ENCODE measurements around the gene CLCN6. TPM values are rescaled to one million over a fixed set of nuclear protein-coding genes. Genes with fewer than 3 reads are reported as not detected.

CLCN6 gene
- total RNA-seq, 4 donors from 2014 or later = 24.3 to 30.3 (median 25.6) TPM

- peak overlapping the region; percentile 91 to 98 (median 94) for H3K27ac ChIP-seq
- H3K9me3 ChIP-seq = no peaks in the 10 kb centered on the region
- no peak for DNase-seq (ENCODE audit: low spot score in 2 of 2)
- H3K36me3 ChIP-seq = peaks cover 0 to 27% (median 0%) of the 10 kb centered on the region in 3 donors
- H3K4me1 ChIP-seq = peaks cover 0 to 86% (median 68%) of the 10 kb centered on the region in 4 donors
- 61 to 66% methylated on average over 9 to 14 of the region's 14 CpGs for WGBS, 2 donors
- TF ChIP-seq POLR2A (IDR thresholded peaks at IDR 0.05) (peak in 1 of 2 donors; percentile 23), EP300 (IDR thresholded peaks at IDR 0.05) (no peak)
- H3K27me3 ChIP-seq = no peaks in the 10 kb centered on the region
- H3K4me3 ChIP-seq = no peak overlapping the region
Observed at GRCh38 chr1:11787804-11788436, 18.1 kb upstream of the CLCN6 start.

GRCh38 chr1:11788549-11789053 lies 17.4 kb upstream of the CLCN6 start:
- Histone ChIP-seq H3K4me1 (peaks cover 0 to 87% (median 68%) of the 10 kb centered on the region in 4 donors), H3K36me3 (peaks cover 0 to 31% (median 2%) of the 10 kb centered on the region in 3 donors), H3K27me3 (no peaks in the 10 kb centered on the region), H3K27ac (peak overlapping the region; percentile 91 to 98 (median 94)), H3K9me3 (no peaks in the 10 kb centered on the region), H3K4me3 (no peak overlapping the region)
- WGBS, 2 donors = 80 to 85% methylated on average over 14 of the region's 14 CpGs
- TF ChIP-seq CTCF (IDR thresholded peaks at IDR 0.05) (no peak), POLR2A (IDR thresholded peaks at IDR 0.05) (no peak), EP300 (IDR thresholded peaks at IDR 0.05) (no peak)
- DNase-seq (ENCODE audit: low spot score in 2 of 2) = no peak

DNA sequence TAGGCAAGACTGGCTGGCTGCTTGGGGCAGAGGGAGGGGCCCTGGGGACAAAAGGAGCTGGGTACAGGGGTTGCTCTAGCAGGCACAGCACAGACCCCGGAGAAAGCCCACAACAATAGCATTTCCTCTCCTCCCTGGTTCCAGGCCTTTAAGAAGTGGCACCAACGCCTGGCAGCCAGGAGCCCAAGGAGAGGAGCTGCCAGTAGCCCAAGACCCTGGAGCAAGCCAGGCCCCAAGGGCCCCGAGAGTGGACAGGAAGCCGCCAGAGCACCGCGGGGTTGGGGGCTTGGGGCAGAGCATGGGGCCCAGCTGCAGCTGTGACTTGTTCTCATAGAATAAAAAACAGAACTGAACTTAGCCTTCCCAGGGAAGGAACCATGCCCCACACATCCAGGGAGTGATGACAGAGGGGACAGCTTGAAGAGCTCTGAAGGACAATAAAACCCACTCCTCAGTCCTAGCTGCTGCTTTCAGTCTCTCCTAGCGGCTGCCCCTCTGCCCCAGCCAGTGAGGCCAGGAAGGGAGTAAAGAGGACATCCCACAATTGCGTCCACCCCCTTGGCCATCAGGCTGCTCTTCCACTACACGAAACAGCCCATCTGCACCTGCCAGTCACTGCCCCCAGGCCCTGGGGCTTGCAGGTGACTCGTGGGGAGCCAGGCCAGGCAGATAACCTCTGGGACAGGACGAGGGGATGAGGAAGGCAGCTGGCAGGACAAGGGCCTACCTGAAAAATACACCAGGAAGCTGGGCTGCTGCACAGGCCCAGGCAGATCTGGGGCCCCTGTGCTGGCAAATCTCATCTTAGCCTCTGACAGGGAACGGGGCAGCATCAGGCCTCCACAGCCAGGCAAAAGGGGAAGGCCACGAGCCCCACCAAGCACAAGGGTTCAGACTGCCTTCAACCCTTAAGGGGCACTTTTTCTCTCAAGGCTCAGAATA lies 16.6 kb upstream of the CLCN6 start:
- H3K27me3 ChIP-seq = no peaks in the 10 kb centered on the region
- peaks cover 0 to 92% (median 67%) of the 10 kb centered on the region in 4 donors for H3K4me1 ChIP-seq
- no peak overlapping the region for H3K4me3 ChIP-seq

DNA sequence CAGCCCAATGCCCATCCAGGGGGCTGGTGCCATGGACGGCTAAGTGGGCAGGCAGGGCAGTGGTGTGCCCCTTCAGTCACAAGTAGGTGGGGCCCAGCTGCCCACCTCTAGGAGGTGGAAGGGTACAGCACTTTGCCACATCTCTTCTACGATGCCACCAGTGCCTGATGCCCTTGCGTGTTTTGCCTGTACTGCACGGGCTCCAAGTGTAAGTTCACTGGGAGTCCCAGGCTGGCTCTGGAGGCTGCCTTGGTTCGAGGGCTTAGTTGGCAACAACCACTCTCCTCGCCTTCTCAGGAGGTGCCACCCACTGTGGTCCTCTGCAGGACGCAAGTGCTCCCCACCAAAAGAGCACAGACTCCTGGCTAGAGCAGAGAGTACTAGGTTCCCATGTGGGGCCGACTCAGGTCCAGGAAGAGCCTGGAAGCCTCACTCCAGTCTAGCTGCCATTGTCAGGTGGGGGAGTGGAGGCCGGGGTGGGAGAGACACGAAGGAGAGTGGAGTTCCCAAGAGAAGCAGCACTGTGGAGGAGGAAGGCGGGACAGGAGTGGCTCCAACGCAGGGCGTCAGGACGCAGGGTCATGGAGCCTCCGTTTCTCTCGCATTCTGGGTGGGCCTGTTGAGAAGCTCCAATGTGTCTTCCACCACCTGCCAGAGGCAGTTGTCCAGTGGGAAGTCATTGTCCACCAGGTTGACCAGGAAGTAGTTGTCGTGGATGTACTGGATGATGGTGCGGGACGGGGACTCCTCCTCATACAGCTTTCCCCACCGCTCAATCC lies 15.7 kb upstream of the CLCN6 start:
- no peaks in the 10 kb centered on the region for H3K9me3 ChIP-seq
- WGBS, 2 donors = 55 to 63% methylated on average over 17 to 20 of the region's 20 CpGs
- H3K36me3 ChIP-seq = peaks cover 0 to 48% (median 12%) of the 10 kb centered on the region in 3 donors
- H3K4me3 ChIP-seq = no peak overlapping the region
- TF ChIP-seq POLR2A (IDR thresholded peaks at IDR 0.05) (no peak), EP300 (IDR thresholded peaks at IDR 0.05) (no peak), CTCF (IDR thresholded peaks at IDR 0.05) (no peak)
- no peaks in the 10 kb centered on the region for H3K27me3 ChIP-seq
- H3K27ac ChIP-seq = peak overlapping the region; percentile 91 to 98 (median 94)
- peaks cover 0 to 92% (median 62%) of the 10 kb centered on the region in 4 donors for H3K4me1 ChIP-seq
- no peak for DNase-seq (ENCODE audit: low spot score in 2 of 2)

More for the DNA sequence above, 16.6 kb upstream of the CLCN6 start:
- WGBS, 2 donors = 48 to 60% methylated on average over 12 to 13 of the region's 13 CpGs
- DNase-seq (ENCODE audit: low spot score in 2 of 2) = no peak
- TF ChIP-seq POLR2A (IDR thresholded peaks at IDR 0.05) (no peak), CTCF (IDR thresholded peaks at IDR 0.05) (no peak), EP300 (IDR thresholded peaks at IDR 0.05) (no peak)
- H3K9me3 ChIP-seq = no peaks in the 10 kb centered on the region
- peaks cover 0 to 39% (median 6%) of the 10 kb centered on the region in 3 donors for H3K36me3 ChIP-seq
- H3K27ac ChIP-seq = peak overlapping the region; percentile 91 to 98 (median 94)
